Skeletal muscle tissue (tissue), 4 donors: Measurements from ENCODE around the gene ARSA. TPM values are rescaled to one million over a fixed set of nuclear protein-coding genes. Genes with fewer than 3 reads are reported as not detected.

Experiments used
- H3K27ac ChIP-seq: one replicate; pipeline ENCODE4 v1.7.0; 2013; ENCODE audit warnings: mild to moderate bottlenecking, low read depth, low read length, inconsistent platforms
- H3K27me3 ChIP-seq, 3 donors: one replicate each; pipeline ENCODE4 v1.7.0; 2013; ENCODE audit warnings: low read length in 3 of 3; ENCODE audit not compliant: control insufficient read depth in 3 of 3, insufficient read depth in 3 of 3
- H3K36me3 ChIP-seq, 3 donors: one replicate each; pipeline ENCODE4 v1.7.0; 2013; ENCODE audit warnings: low read length in 3 of 3; ENCODE audit not compliant: control insufficient read depth in 3 of 3, insufficient read depth in 3 of 3
- H3K4me1 ChIP-seq, 3 donors: one replicate each; pipeline ENCODE4 v1.7.0; 2013; ENCODE audit warnings: low read length in 3 of 3, mild to moderate bottlenecking in 3 of 3; ENCODE audit not compliant: control insufficient read depth in 3 of 3, insufficient read depth in 3 of 3
- H3K4me3 ChIP-seq, 3 donors: one replicate each; pipeline ENCODE4 v1.7.0; 2013; ENCODE audit warnings: low read length in 3 of 3
- H3K9ac ChIP-seq, 3 donors: one replicate each; pipeline ENCODE4 v1.7.0; 2013; ENCODE audit warnings: low read length in 3 of 3, mild to moderate bottlenecking in 3 of 3, moderate library complexity in 2 of 3, low read depth in 1 of 3
- H3K9me3 ChIP-seq, 3 donors: one replicate each; pipeline ENCODE4 v1.7.0; 2013; ENCODE audit warnings: low read length in 3 of 3; ENCODE audit not compliant: control insufficient read depth in 3 of 3
- total RNA-seq: library from RNA; depleted of rRNA; stranded (reverse); fragments of >200 nt; gene quantifications from one replicate; pipeline ENCODE4 v1.2.3, GENCODE V29; 2014
- donor health status: Osteomylitis.

Gene ARSA
- total RNA-seq, 1 donor from 2014 or later: 5.2 TPM

- peaks cover 18 to 27% (median 19%) of the 10 kb centered on the region in 3 donors for H3K27me3 ChIP-seq
- no peak overlapping the region for H3K9ac ChIP-seq
- no peaks in the 10 kb centered on the region for H3K36me3 ChIP-seq
- no peak overlapping the region for H3K27ac ChIP-seq
- no peak overlapping the region for H3K4me3 ChIP-seq
- no peaks in the 10 kb centered on the region for H3K9me3 ChIP-seq
- H3K4me1 ChIP-seq: peaks cover 0 to 2% (median 0%) of the 10 kb centered on the region in 3 donors
These were observed 30.9 kb downstream of the ARSA start for GRCh38 chr22:50597097-50597496.

GRCh38 chr22:50595189-50595588 lies 32.8 kb downstream of the ARSA start:
- Histone ChIP-seq H3K4me1 (peaks cover 0 to 2% (median 0%) of the 10 kb centered on the region in 3 donors), H3K27me3 (peaks cover 10 to 15% (median 11%) of the 10 kb centered on the region in 3 donors), H3K27ac (no peak overlapping the region), H3K9me3 (no peaks in the 10 kb centered on the region), H3K9ac (no peak overlapping the region), H3K4me3 (no peak overlapping the region), H3K36me3 (no peaks in the 10 kb centered on the region)

GRCh38 chr22:50587407-50587806 lies 40.5 kb downstream of the ARSA start:
- Histone ChIP-seq H3K27ac (no peak overlapping the region), H3K36me3 (no peaks in the 10 kb centered on the region), H3K4me1 (peaks cover 8 to 9% (median 8%) of the 10 kb centered on the region in 3 donors), H3K27me3 (no peaks in the 10 kb centered on the region), H3K9ac (no peak overlapping the region), H3K4me3 (no peak overlapping the region), H3K9me3 (no peaks in the 10 kb centered on the region)

- Histone ChIP-seq H3K4me3 (no peak overlapping the region), H3K9me3 (no peaks in the 10 kb centered on the region), H3K9ac (no peak overlapping the region), H3K27ac (no peak overlapping the region), H3K36me3 (peaks cover 0 to 2% (median under 1%) of the 10 kb centered on the region in 3 donors), H3K27me3 (no peaks in the 10 kb centered on the region), H3K4me1 (peaks cover 13 to 16% (median 15%) of the 10 kb centered on the region in 3 donors)
These were observed 41.5 kb downstream of the ARSA start for GRCh38 chr22:50586416-50586815.

- Histone ChIP-seq H3K4me3 (no peak overlapping the region), H3K27me3 (no peaks in the 10 kb centered on the region), H3K9me3 (no peaks in the 10 kb centered on the region), H3K36me3 (peaks cover 0 to 7% (median 5%) of the 10 kb centered on the region in 3 donors), H3K4me1 (peaks cover 18 to 22% (median 19%) of the 10 kb centered on the region in 3 donors), H3K27ac (no peak overlapping the region), H3K9ac (no peak overlapping the region)
These were observed 42.2 kb downstream of the ARSA start for GRCh38 chr22:50585781-50586180.

GRCh38 chr22:50585238-50585637 lies 42.7 kb downstream of the ARSA start:
- Histone ChIP-seq H3K9me3 (no peaks in the 10 kb centered on the region), H3K9ac (no peak overlapping the region), H3K4me1 (peaks cover 18 to 26% (median 21%) of the 10 kb centered on the region in 3 donors), H3K36me3 (peaks cover 0 to 10% (median 8%) of the 10 kb centered on the region in 3 donors), H3K4me3 (no peak overlapping the region), H3K27ac (no peak overlapping the region), H3K27me3 (no peaks in the 10 kb centered on the region)

- H3K4me1 ChIP-seq: peaks cover 19 to 35% (median 29%) of the 10 kb centered on the region in 3 donors
- no peaks in the 10 kb centered on the region for H3K27me3 ChIP-seq
- H3K4me3 ChIP-seq: no peak overlapping the region
- no peaks in the 10 kb centered on the region for H3K9me3 ChIP-seq
- no peak overlapping the region for H3K27ac ChIP-seq
- H3K9ac ChIP-seq: peak overlapping the region in 1 of 3 donors; percentile 79
- peaks cover under 1 to 17% (median 13%) of the 10 kb centered on the region in 3 donors for H3K36me3 ChIP-seq
These were observed 43.6 kb downstream of the ARSA start for GRCh38 chr22:50584106-50585096.

- H3K4me1 ChIP-seq: peaks cover 29 to 45% (median 40%) of the 10 kb centered on the region in 3 donors
- H3K36me3 ChIP-seq: peaks cover 3 to 21% (median 13%) of the 10 kb centered on the region in 3 donors
- peak overlapping the region; percentile 79 to 86 (median 85) for H3K9ac ChIP-seq
- peak overlapping the region; percentile 98 for H3K27ac ChIP-seq
- H3K4me3 ChIP-seq: peak overlapping the region; percentile 85 to 88 (median 87)
- no peaks in the 10 kb centered on the region for H3K27me3 ChIP-seq
- H3K9me3 ChIP-seq: no peaks in the 10 kb centered on the region
These were observed 44.6 kb downstream of the ARSA start for GRCh38 chr22:50583294-50583861.

- peaks cover 30 to 45% (median 40%) of the 10 kb centered on the region in 3 donors for H3K4me1 ChIP-seq
- H3K4me3 ChIP-seq: peak within 1 kb of the TSS; percentile 85 to 94 (median 92)
- peak within 1 kb of the TSS; percentile 94 to 98 (median 95) for H3K9ac ChIP-seq
These were observed 45.3 kb downstream of the ARSA start, which contains the start of gene CHKB for GRCh38 chr22:50582493-50583293. TSS of gene CHKB (minus strand) at chr22:50582849. CDS start at chr22:50582781, 68 bp downstream.

More at GRCh38 chr22:50582493-50583293, 45.3 kb downstream of the ARSA start, which contains the start of gene CHKB:
- Histone ChIP-seq H3K27me3 (no peaks in the 10 kb centered on the region), H3K9me3 (no peaks in the 10 kb centered on the region), H3K27ac (peak within 1 kb of the TSS; percentile 98), H3K36me3 (peaks cover 3 to 21% (median 13%) of the 10 kb centered on the region in 3 donors)
